Breast epithelium (tissue), 4 donors: Measurements from ENCODE around the gene OBP2A. TPM values are rescaled to one million over a fixed set of nuclear protein-coding genes. Genes with fewer than 3 reads are reported as not detected.

ENCODE experiments used
- DNase-seq, 2 donors: peaks; one replicate each; pipeline ENCODE4 v3.0.0-alpha.2; 2019; ENCODE audit warnings: low spot score in 2 of 2
- H3K27ac ChIP-seq, 2 donors: fragments of 200-600 bp; sonication (generic) in 1 of 2; one replicate each; pipeline ENCODE4 v1.5.1; 2016 to 2019; ENCODE audit warnings: mild to moderate bottlenecking in 1 of 2
- H3K27me3 ChIP-seq, 2 donors: fragments of 200-600 bp; sonication (generic) in 1 of 2; one replicate each; pipeline versions ENCODE4 v1.5.1 to v1.6.0; 2017 to 2019; ENCODE audit warnings: control low read depth in 1 of 2, mild to moderate bottlenecking in 1 of 2
- H3K36me3 ChIP-seq: fragments of 200-600 bp; one replicate; pipeline ENCODE4 v1.5.1; 2019
- H3K4me1 ChIP-seq, 2 donors: fragments of 200-600 bp; sonication (generic); one replicate each; pipeline ENCODE4 v1.5.1; 2016 to 2019; ENCODE audit warnings: control low read depth in 1 of 2
- H3K4me3 ChIP-seq, 3 donors: fragments of 200-600 bp; sonication (generic); 1 replicate in 2 of 3; 2 replicates in 1 of 3; pipeline ENCODE4 v1.5.1; 2016 to 2019; ENCODE audit warnings: mild to moderate bottlenecking in 3 of 3, moderate library complexity in 2 of 3
- H3K9me3 ChIP-seq, 2 donors: fragments of 200-600 bp; sonication (generic) in 1 of 2; one replicate each; pipeline ENCODE4 v1.5.1; 2016 to 2019; ENCODE audit warnings: control low read depth in 1 of 2
- POLR2A ChIP-seq: fragments of 450-650 bp; IDR thresholded peaks from one replicate; pipeline ENCODE4 v1.6.1; 2016; ENCODE audit warnings: antibody characterized with exemption, mild to moderate bottlenecking, moderate library complexity
- POLR2AphosphoS5 ChIP-seq, 3 donors: sonication (generic); formaldehyde crosslinking; IDR thresholded peaks; one replicate each; pipeline ENCODE4 v1.6.1; 2017; ENCODE audit warnings: antibody characterized with exemption in 3 of 3
- intact Hi-C: fragments of 100-400 bp; cut with DNase I; formaldehyde crosslinking; loops from one replicate; pipeline ENCODE4 v1.15.1; 2023; ENCODE audit warnings: low total_unique reads
- total RNA-seq, 3 donors: library from RNA; depleted of rRNA; stranded (reverse); fragments of >200 nt; gene quantifications; one replicate each; pipeline ENCODE4 v1.1.0, GENCODE V29; 2016
- TF ChIP-seq, protein P1 (sequence below), 3 donors: fragments of 450-650 bp; IDR thresholded peaks; one replicate each; pipeline ENCODE4 v1.5.1; 2016 to 2017; ENCODE audit warnings: antibody characterized with exemption in 3 of 3, mild to moderate bottlenecking in 3 of 3, moderate library complexity in 3 of 3

OBP2A gene
- total RNA-seq, 3 donors from 2014 or later = not detected

DNA sequence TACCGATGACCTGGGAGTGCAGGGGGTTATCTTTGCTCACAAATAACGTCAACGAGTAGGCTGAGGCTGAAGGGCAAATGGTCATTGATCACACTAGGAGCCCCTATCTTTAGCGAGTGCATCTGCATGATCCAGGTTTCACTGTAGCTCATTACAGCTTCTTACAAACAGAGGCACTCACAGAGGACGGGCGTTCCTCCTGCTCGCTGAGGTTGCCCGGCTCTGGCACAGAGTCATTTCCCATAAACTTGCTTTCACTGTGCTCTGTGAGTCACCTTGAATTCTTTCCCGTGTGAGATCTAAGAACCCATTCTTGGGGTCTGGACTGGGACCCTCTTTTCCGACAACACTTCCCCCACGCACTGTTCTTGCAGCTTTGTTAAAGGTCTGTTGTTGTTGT lies 13.7 kb downstream of the OBP2A start:
- intact Hi-C loops = no loop called here
- H3K4me1 ChIP-seq = no peaks in the 10 kb centered on the region
- H3K27ac ChIP-seq = no peak overlapping the region
- H3K9me3 ChIP-seq = no peaks in the 10 kb centered on the region
- no peaks in the 10 kb centered on the region for H3K36me3 ChIP-seq
- DNase-seq = no peak
- H3K27me3 ChIP-seq = peaks cover 0 to 17% of the 10 kb centered on the region in 2 donors
- TF ChIP-seq, protein P1, sequence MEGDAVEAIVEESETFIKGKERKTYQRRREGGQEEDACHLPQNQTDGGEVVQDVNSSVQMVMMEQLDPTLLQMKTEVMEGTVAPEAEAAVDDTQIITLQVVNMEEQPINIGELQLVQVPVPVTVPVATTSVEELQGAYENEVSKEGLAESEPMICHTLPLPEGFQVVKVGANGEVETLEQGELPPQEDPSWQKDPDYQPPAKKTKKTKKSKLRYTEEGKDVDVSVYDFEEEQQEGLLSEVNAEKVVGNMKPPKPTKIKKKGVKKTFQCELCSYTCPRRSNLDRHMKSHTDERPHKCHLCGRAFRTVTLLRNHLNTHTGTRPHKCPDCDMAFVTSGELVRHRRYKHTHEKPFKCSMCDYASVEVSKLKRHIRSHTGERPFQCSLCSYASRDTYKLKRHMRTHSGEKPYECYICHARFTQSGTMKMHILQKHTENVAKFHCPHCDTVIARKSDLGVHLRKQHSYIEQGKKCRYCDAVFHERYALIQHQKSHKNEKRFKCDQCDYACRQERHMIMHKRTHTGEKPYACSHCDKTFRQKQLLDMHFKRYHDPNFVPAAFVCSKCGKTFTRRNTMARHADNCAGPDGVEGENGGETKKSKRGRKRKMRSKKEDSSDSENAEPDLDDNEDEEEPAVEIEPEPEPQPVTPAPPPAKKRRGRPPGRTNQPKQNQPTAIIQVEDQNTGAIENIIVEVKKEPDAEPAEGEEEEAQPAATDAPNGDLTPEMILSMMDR (IDR thresholded peaks at IDR 0.05) = no peak
- TF ChIP-seq POLR2A (no peak), POLR2AphosphoS5 (IDR thresholded peaks at IDR 0.05) (no peak)
- H3K4me3 ChIP-seq = no peak overlapping the region

DNA sequence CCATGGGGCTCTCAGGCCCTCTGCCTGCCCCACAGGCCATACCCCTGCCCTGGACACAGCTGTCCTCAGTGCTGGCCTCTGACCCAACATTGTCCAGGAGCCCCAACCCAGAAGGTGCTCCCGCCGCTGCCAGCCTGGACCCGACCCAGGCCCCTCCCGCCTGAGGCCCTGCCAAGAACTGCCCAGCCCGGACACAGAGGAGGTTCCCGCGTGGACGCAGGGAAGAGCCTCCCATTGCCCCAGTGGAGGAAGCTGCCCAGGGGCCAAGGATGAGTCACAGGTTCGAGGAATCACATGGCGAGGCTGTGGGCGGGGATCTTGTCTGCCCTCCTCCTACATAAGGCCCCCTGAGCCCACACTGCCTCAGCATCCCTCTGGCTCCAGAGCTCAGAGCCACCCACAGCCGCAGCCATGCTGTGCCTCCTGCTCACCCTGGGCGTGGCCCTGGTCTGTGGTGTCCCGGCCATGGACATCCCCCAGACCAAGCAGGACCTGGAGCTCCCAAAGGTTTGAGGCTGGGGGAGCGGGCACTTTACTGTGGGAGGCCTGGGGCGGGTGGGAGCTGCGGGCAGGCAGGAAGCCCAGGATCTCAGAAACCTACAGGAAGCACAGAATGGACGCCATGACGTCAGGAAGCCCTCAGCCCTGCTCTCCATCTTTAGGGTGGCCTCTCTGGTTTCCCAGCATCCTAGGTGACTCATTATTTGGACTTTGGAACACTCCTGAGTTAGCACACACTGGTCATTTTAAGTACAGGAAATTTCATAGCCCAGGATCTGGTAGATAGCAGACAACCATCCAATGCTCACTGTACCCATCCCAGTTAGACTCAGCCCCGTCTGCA lies 15.7 kb downstream of the OBP2A start, which contains the start of gene PAEP:
TSS of gene PAEP (plus strand) at position 366 of the 844 bp plus-strand sequence.
- peaks cover 0 to 36% of the 10 kb centered on the region in 2 donors for H3K27me3 ChIP-seq
- intact Hi-C loops = no loop called here
- no peak within 1 kb of the TSS for H3K4me3 ChIP-seq
- H3K36me3 ChIP-seq = no peaks in the 10 kb centered on the region
- no peak within 1 kb of the TSS for H3K27ac ChIP-seq
- DNase-seq = no peak
- TF ChIP-seq POLR2AphosphoS5 (IDR thresholded peaks at IDR 0.05) (no peak), POLR2A (no peak)
- TF ChIP-seq, protein P1 (IDR thresholded peaks at IDR 0.05) = no peak
- no peaks in the 10 kb centered on the region for H3K9me3 ChIP-seq
- no peaks in the 10 kb centered on the region for H3K4me1 ChIP-seq

DNA sequence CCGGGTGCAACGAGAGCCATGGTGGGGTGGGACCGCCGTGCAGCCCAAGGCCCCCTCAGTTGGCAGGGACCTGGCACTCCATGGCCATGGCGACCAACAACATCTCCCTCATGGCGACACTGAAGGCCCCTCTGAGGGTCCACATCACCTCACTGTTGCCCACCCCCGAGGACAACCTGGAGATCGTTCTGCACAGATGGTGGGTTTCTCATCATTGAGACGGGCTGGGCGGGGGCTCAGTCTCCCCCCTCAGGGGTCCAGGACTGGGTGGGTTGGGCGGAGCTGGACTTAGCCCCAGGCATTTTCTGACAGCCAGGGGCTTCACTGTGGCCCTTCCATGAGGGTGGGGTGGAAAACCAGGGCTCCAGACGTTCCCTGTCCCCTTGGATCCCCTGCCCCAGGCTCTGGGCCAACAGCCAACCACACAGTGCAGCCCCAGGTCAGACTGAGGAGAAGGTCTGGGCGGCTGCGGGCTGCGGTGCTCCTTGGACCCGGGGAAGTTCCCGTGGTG lies 16.4 kb downstream of the OBP2A start:
- H3K9me3 ChIP-seq = no peaks in the 10 kb centered on the region
- intact Hi-C loops = no loop called here
- no peak for TF ChIP-seq POLR2A
- TF ChIP-seq POLR2AphosphoS5 (IDR thresholded peaks at IDR 0.05) = no peak
- TF ChIP-seq, protein P1 (IDR thresholded peaks at IDR 0.05) = no peak

GRCh38 chr9:135563039-135563476 lies 17.1 kb downstream of the OBP2A start:
- Histone ChIP-seq H3K27me3 (peaks cover 0 to 40% of the 10 kb centered on the region in 2 donors), H3K4me3 (no peak overlapping the region), H3K9me3 (no peaks in the 10 kb centered on the region), H3K4me1 (no peaks in the 10 kb centered on the region), H3K36me3 (no peaks in the 10 kb centered on the region), H3K27ac (no peak overlapping the region)
- intact Hi-C loops = no loop called here
- TF ChIP-seq, protein P1 (IDR thresholded peaks at IDR 0.05) = no peak
- no peak for TF ChIP-seq POLR2AphosphoS5 (IDR thresholded peaks at IDR 0.05)
- no peak for TF ChIP-seq POLR2A
- no peak for DNase-seq

More for the DNA sequence above, 16.4 kb downstream of the OBP2A start:
- no peaks in the 10 kb centered on the region for H3K4me1 ChIP-seq
- peaks cover 0 to 40% of the 10 kb centered on the region in 2 donors for H3K27me3 ChIP-seq
- no peak overlapping the region for H3K27ac ChIP-seq
- no peak for DNase-seq
- H3K36me3 ChIP-seq = no peaks in the 10 kb centered on the region
- H3K4me3 ChIP-seq = no peak overlapping the region

- intact Hi-C loops = no loop called here
- no peaks in the 10 kb centered on the region for H3K4me1 ChIP-seq
- H3K4me3 ChIP-seq = no peak overlapping the region
- peaks cover 0 to 40% of the 10 kb centered on the region in 2 donors for H3K27me3 ChIP-seq
- TF ChIP-seq POLR2AphosphoS5 (IDR thresholded peaks at IDR 0.05) (no peak), POLR2A (no peak)
- TF ChIP-seq, protein P1 (IDR thresholded peaks at IDR 0.05) = no peak
- no peak overlapping the region for H3K27ac ChIP-seq
- no peaks in the 10 kb centered on the region for H3K36me3 ChIP-seq
- H3K9me3 ChIP-seq = peaks cover 0 to under 1% of the 10 kb centered on the region in 2 donors
- DNase-seq = no peak
Observed at GRCh38 chr9:135563858-135564257, 17.9 kb downstream of the OBP2A start.
